Neural cell (in vitro differentiated cells): ENCODE data around the gene GNG12. TPM values are rescaled to one million over a fixed set of nuclear protein-coding genes. Genes with fewer than 3 reads are reported as not detected.

ENCODE experiments used
- H2AFZ ChIP-seq: fragments of 200-600, 300-800 bp; sonication (generic), shearing (Covaris generic); 2 replicates; pipeline ENCODE4 v1.6.0; 2014; ENCODE audit warnings: low read depth, mild to moderate bottlenecking, antibody characterized with exemption, low read length, moderate library complexity
- H3F3A ChIP-seq: fragments of 200-600 bp; shearing (Covaris generic); 2 replicates; pipeline ENCODE4 v1.6.1; 2016; ENCODE audit warnings: mild to moderate bottlenecking, moderate library complexity, mixed read lengths, antibody characterized with exemption, low read length; ENCODE audit not compliant: insufficient read depth, poor library complexity, severe bottlenecking
- H3K27ac ChIP-seq: fragments of 200-600, 300-800 bp; sonication (generic), shearing (Covaris generic); 2 replicates; pipeline ENCODE4 v1.5.1; 2014; ENCODE audit warnings: mild to moderate bottlenecking, low read length, moderate library complexity
- H3K27me3 ChIP-seq: fragments of 300-800, 200-600 bp; sonication (generic), shearing (Covaris generic); 2 replicates; pipeline ENCODE4 v1.6.0; 2014; ENCODE audit warnings: mild to moderate bottlenecking, low read depth, low read length, moderate library complexity; ENCODE audit not compliant: insufficient read depth
- H3K36me3 ChIP-seq: fragments of 300-800, 200-600 bp; sonication (generic), shearing (Covaris generic); 2 replicates; pipeline ENCODE4 v1.5.1; 2014; ENCODE audit warnings: mild to moderate bottlenecking, antibody characterized with exemption, low read length, moderate library complexity; ENCODE audit not compliant: insufficient read depth
- H3K4me2 ChIP-seq: fragments of 300-800, 200-600 bp; sonication (generic), shearing (Covaris generic); 2 replicates; pipeline ENCODE4 v1.6.0; 2014; ENCODE audit warnings: mild to moderate bottlenecking, low read length
- H3K4me3 ChIP-seq: fragments of 300-800, 200-600 bp; sonication (generic), shearing (Covaris generic); 2 replicates; pipeline ENCODE4 v1.5.1; 2014; ENCODE audit warnings: mild to moderate bottlenecking, low read length, moderate library complexity
- H3K79me2 ChIP-seq: fragments of 200-600 bp; shearing (Covaris generic); replicated peaks from 2 replicates; pipeline ENCODE4 v1.6.0; 2014; ENCODE audit warnings: mild to moderate bottlenecking, low read length, moderate library complexity; ENCODE audit not compliant: insufficient read depth
- H3K9ac ChIP-seq: fragments of 300-800, 200-600 bp; sonication (generic), shearing (Covaris generic); 2 replicates; pipeline ENCODE4 v1.6.1; 2016; ENCODE audit warnings: mild to moderate bottlenecking, low read length, mixed read lengths
- H3K9me2 ChIP-seq: fragments of 200-600 bp; shearing (Covaris generic); 2 replicates; pipeline ENCODE4 v1.6.1; 2016; ENCODE audit warnings: mild to moderate bottlenecking, low read length, mixed read lengths; ENCODE audit not compliant: insufficient read depth
- H3K9me3 ChIP-seq: fragments of 200-600, 300-800 bp; sonication (generic), shearing (Covaris generic); 2 replicates; pipeline ENCODE4 v1.6.1; 2016; ENCODE audit warnings: mild to moderate bottlenecking, mixed run types, low read length, moderate library complexity, mixed read lengths
- H4K20me1 ChIP-seq: fragments of 200-600 bp; shearing (Covaris generic); 2 replicates; pipeline ENCODE4 v1.6.1; 2016; ENCODE audit warnings: mild to moderate bottlenecking, mixed run types; ENCODE audit not compliant: insufficient read depth
- EP300 ChIP-seq: fragments of 450-650 bp; conservative IDR thresholded peaks from 2 replicates; pipeline ENCODE4 v1.6.1; 2014; ENCODE audit warnings: antibody characterized with exemption, mild to moderate bottlenecking, moderate library complexity; ENCODE audit not compliant: poor library complexity, severe bottlenecking
- EZH2 ChIP-seq: fragments of 200-600, 300-800 bp; shearing (Covaris generic), sonication (generic); IDR thresholded peaks from 2 replicates; pipeline ENCODE4 v1.6.1; 2014; ENCODE audit warnings: antibody characterized with exemption, low read length, borderline replicate concordance, mild to moderate bottlenecking; ENCODE audit not compliant: insufficient read depth, poor library complexity, severe bottlenecking
- MXI1 ChIP-seq: fragments of 450-650 bp; conservative IDR thresholded peaks from 2 replicates; pipeline ENCODE4 v1.6.1; 2014; ENCODE audit warnings: antibody characterized with exemption, mild to moderate bottlenecking; ENCODE audit not compliant: poor library complexity, severe bottlenecking
- POLR2AphosphoS5 ChIP-seq: IDR thresholded peaks from 2 replicates; pipeline ENCODE4 v1.6.1; 2012
- RAD21 ChIP-seq: fragments of 450-650 bp; conservative IDR thresholded peaks from 2 replicates; pipeline ENCODE4 v1.6.1; 2014; ENCODE audit warnings: antibody characterized with exemption, mild to moderate bottlenecking, moderate library complexity
- SMC3 ChIP-seq: fragments of 450-650 bp; conservative IDR thresholded peaks from 2 replicates; pipeline ENCODE4 v1.6.1; 2014; ENCODE audit warnings: antibody characterized with exemption, mild to moderate bottlenecking, moderate library complexity; ENCODE audit not compliant: poor library complexity
- TAF1 ChIP-seq: IDR thresholded peaks from 2 replicates; pipeline ENCODE4 v1.6.1; 2012; ENCODE audit warnings: low read depth
- polyA plus RNA-seq: library from polyadenylated mRNA; depleted of rRNA; stranded (reverse); fragments of >200 nt; gene quantifications from 2 replicates; pipeline ENCODE4 v1.2.3, GENCODE V29; 2014
- TF ChIP-seq, protein P1 (sequence below): fragments of 450-650 bp; IDR thresholded peaks from 2 replicates; pipeline ENCODE4 v1.5.1; 2014; ENCODE audit warnings: antibody characterized with exemption, mild to moderate bottlenecking, moderate library complexity; ENCODE audit not compliant: poor library complexity, severe bottlenecking
- TF ChIP-seq, protein P2 (sequence below): IDR thresholded peaks from 2 replicates; pipeline ENCODE4 v1.6.1; 2012; ENCODE audit warnings: borderline replicate concordance

GNG12 gene
- polyA plus RNA-seq, 1 donor from 2014 or later = 0.35 TPM

DNA sequence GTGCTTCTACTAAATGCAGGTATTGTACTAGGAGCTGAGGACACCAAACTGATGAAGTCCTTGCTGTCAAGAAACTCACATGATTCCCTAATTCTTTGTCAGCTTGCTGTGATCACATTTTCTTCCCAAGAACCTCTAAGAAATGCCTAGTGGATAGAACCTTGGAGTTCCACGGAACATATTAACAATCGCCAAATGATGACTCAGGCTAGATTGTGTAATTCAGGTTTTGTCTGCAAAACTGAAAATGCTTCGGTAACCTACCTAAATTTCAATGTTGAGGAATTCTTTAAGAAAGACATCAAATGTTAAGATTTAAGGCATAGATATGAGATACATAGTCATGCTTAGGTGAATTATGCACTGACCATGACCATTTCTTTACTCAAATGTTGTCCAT is 150.0 kb downstream of the GNG12 start:
- Histone ChIP-seq H3K27ac (no peak overlapping the region), H3K4me2 (no peak overlapping the region), H3K27me3 (no peaks in the 10 kb centered on the region), H3K4me3 (no peak overlapping the region), H3K9me2 (no peaks in the 10 kb centered on the region), H3F3A (no peaks in the 10 kb centered on the region), H3K79me2 (peaks cover 8% of the 10 kb centered on the region), H2AFZ (no peak overlapping the region), H3K9me3 (no peaks in the 10 kb centered on the region), H3K9ac (no peak overlapping the region), H3K36me3 (no peaks in the 10 kb centered on the region), H4K20me1 (no peaks in the 10 kb centered on the region)
- TF ChIP-seq RAD21 (no peak), SMC3 (no peak), TAF1 (no peak), EZH2 (no peak), POLR2AphosphoS5 (no peak), EP300 (no peak), MXI1 (no peak)
- TF ChIP-seq, protein P1, sequence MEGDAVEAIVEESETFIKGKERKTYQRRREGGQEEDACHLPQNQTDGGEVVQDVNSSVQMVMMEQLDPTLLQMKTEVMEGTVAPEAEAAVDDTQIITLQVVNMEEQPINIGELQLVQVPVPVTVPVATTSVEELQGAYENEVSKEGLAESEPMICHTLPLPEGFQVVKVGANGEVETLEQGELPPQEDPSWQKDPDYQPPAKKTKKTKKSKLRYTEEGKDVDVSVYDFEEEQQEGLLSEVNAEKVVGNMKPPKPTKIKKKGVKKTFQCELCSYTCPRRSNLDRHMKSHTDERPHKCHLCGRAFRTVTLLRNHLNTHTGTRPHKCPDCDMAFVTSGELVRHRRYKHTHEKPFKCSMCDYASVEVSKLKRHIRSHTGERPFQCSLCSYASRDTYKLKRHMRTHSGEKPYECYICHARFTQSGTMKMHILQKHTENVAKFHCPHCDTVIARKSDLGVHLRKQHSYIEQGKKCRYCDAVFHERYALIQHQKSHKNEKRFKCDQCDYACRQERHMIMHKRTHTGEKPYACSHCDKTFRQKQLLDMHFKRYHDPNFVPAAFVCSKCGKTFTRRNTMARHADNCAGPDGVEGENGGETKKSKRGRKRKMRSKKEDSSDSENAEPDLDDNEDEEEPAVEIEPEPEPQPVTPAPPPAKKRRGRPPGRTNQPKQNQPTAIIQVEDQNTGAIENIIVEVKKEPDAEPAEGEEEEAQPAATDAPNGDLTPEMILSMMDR = no peak
- TF ChIP-seq, protein P2, sequence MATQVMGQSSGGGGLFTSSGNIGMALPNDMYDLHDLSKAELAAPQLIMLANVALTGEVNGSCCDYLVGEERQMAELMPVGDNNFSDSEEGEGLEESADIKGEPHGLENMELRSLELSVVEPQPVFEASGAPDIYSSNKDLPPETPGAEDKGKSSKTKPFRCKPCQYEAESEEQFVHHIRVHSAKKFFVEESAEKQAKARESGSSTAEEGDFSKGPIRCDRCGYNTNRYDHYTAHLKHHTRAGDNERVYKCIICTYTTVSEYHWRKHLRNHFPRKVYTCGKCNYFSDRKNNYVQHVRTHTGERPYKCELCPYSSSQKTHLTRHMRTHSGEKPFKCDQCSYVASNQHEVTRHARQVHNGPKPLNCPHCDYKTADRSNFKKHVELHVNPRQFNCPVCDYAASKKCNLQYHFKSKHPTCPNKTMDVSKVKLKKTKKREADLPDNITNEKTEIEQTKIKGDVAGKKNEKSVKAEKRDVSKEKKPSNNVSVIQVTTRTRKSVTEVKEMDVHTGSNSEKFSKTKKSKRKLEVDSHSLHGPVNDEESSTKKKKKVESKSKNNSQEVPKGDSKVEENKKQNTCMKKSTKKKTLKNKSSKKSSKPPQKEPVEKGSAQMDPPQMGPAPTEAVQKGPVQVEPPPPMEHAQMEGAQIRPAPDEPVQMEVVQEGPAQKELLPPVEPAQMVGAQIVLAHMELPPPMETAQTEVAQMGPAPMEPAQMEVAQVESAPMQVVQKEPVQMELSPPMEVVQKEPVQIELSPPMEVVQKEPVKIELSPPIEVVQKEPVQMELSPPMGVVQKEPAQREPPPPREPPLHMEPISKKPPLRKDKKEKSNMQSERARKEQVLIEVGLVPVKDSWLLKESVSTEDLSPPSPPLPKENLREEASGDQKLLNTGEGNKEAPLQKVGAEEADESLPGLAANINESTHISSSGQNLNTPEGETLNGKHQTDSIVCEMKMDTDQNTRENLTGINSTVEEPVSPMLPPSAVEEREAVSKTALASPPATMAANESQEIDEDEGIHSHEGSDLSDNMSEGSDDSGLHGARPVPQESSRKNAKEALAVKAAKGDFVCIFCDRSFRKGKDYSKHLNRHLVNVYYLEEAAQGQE = no peak

DNA sequence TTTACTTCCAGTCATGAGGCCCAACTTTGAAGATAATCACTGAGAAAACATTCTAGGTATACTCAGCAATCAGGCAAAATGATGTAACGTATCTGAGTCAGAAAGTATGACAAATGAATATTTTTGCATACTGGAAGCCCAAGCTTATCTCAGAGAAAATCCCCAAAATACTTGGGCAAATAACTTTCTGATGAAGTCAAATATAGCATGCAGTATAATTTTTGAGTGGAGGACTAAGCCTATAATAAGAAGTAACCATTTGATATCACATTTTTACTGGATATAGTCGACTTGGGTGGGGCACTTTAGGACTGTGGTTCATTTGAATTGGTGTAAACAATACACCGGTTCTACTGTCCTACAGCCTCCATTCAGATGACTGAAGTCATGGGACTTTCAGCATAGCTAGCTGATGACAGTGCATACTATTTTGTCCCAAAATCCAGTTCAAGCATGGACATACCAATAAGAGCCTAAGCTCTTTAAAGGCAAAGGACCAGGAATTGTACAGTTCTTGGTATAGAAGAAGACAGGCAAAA is 150.5 kb downstream of the GNG12 start:
- no peaks in the 10 kb centered on the region for H3F3A ChIP-seq
- H2AFZ ChIP-seq = no peak overlapping the region
- H3K27ac ChIP-seq = no peak overlapping the region
- peaks cover 6% of the 10 kb centered on the region for H3K79me2 ChIP-seq
- TF ChIP-seq RAD21 (no peak), EZH2 (no peak), MXI1 (no peak), POLR2AphosphoS5 (no peak), TAF1 (no peak), EP300 (no peak), SMC3 (no peak)
- TF ChIP-seq, protein P2 = no peak
- TF ChIP-seq, protein P1 = no peak
- no peak overlapping the region for H3K9ac ChIP-seq
- no peaks in the 10 kb centered on the region for H4K20me1 ChIP-seq
- H3K9me3 ChIP-seq = no peaks in the 10 kb centered on the region
- H3K9me2 ChIP-seq = no peaks in the 10 kb centered on the region
- H3K27me3 ChIP-seq = no peaks in the 10 kb centered on the region
- H3K4me3 ChIP-seq = no peak overlapping the region
- H3K36me3 ChIP-seq = no peaks in the 10 kb centered on the region
- H3K4me2 ChIP-seq = no peak overlapping the region
